HCT116 (cell line): ENCODE results near the gene CALCOCO1.

Experiments
- EGR1 ChIP-seq: IDR thresholded peaks from 2 replicates; pipeline ENCODE4 v1.6.1; 2012; ENCODE audit warnings: low read depth
- EZH2 ChIP-seq: fragments of 200-600 bp; sonication (generic); IDR thresholded peaks from 2 replicates; pipeline ENCODE4 v1.6.1; 2017; ENCODE audit warnings: antibody characterized with exemption, mixed run types
- EZH2phosphoT487 ChIP-seq: fragments of 200-600 bp; IDR thresholded peaks from 2 replicates; pipeline ENCODE4 v1.6.1; 2018; ENCODE audit warnings: antibody characterized with exemption, borderline replicate concordance
- JUND ChIP-seq: IDR thresholded peaks from 2 replicates; pipeline ENCODE4 v1.6.1; 2012
- POLR2A ChIP-seq: IDR thresholded peaks from 2 replicates; pipeline ENCODE4 v1.7.0; 2011; ENCODE audit warnings: borderline replicate concordance; ENCODE audit not compliant: insufficient read depth, insufficient read length; ENCODE audit errors: extremely low read depth
- POLR2AphosphoS5 ChIP-seq: IDR thresholded peaks from 2 replicates; pipeline ENCODE4 v1.6.1; 2011; ENCODE audit warnings: mild to moderate bottlenecking, low read depth, low read length, moderate library complexity
- RAD21 ChIP-seq: IDR thresholded peaks from 2 replicates; pipeline ENCODE4 v1.6.1; 2012; ENCODE audit warnings: low read depth, mild to moderate bottlenecking
- TF ChIP-seq, protein P1 (sequence below), 3 experiments: fragments of 200-600 bp in 1 of 3; sonication (generic) in 1 of 3; IDR thresholded peaks in 2 of 3; conservative IDR thresholded peaks in 1 of 3; 2 replicates each; pipeline ENCODE4 v1.5.1; 2012 to 2017; ENCODE audit warnings: low read depth in 2 of 3, low read length in 2 of 3, antibody characterized with exemption in 1 of 3, borderline replicate concordance in 1 of 3, control low read depth in 1 of 3, mild to moderate bottlenecking in 1 of 3, mixed read lengths in 1 of 3, mixed run types in 1 of 3, moderate library complexity in 1 of 3; ENCODE audit not compliant: insufficient read depth in 1 of 3
- TF ChIP-seq, protein P2 (sequence below): IDR thresholded peaks from 2 replicates; pipeline ENCODE4 v1.6.1; 2012; ENCODE audit warnings: low read depth

DNA sequence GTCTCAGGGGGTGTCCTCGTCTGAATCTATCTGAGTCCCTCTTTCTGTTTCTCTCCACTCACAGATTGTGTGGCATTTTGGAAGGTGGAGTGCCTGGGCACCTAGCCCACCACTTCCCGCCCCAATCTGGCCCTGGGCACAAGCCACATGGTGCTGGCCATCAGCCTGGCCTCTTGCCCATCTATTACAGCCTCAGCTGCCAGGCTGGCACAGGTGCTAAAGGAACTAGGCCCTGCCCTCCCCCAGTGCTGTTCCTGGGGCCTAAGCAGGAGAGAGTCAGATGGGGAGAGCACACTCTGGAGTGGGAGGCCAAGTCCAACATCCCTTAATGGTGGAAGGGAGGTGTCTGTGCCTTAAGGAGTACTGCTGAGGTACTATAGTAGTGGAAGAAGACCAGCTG, 8.3 kb upstream of the CALCOCO1 start:
- TF ChIP-seq, protein P1, sequence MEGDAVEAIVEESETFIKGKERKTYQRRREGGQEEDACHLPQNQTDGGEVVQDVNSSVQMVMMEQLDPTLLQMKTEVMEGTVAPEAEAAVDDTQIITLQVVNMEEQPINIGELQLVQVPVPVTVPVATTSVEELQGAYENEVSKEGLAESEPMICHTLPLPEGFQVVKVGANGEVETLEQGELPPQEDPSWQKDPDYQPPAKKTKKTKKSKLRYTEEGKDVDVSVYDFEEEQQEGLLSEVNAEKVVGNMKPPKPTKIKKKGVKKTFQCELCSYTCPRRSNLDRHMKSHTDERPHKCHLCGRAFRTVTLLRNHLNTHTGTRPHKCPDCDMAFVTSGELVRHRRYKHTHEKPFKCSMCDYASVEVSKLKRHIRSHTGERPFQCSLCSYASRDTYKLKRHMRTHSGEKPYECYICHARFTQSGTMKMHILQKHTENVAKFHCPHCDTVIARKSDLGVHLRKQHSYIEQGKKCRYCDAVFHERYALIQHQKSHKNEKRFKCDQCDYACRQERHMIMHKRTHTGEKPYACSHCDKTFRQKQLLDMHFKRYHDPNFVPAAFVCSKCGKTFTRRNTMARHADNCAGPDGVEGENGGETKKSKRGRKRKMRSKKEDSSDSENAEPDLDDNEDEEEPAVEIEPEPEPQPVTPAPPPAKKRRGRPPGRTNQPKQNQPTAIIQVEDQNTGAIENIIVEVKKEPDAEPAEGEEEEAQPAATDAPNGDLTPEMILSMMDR (IDR thresholded peaks at IDR 0.05 in 2 of 3, conservative IDR thresholded peaks at IDR 0.05 in 1 of 3; ENCODE audit: borderline replicate concordance in 1 of 3, insufficient read depth in 1 of 3, low read depth in 2 of 3, low read length in 2 of 3), result no peak
- no peak for TF ChIP-seq RAD21
- no peak for TF ChIP-seq EZH2phosphoT487
- TF ChIP-seq EGR1, result no peak
- no peak for TF ChIP-seq POLR2AphosphoS5
- no peak for TF ChIP-seq POLR2A
- TF ChIP-seq, protein P2, sequence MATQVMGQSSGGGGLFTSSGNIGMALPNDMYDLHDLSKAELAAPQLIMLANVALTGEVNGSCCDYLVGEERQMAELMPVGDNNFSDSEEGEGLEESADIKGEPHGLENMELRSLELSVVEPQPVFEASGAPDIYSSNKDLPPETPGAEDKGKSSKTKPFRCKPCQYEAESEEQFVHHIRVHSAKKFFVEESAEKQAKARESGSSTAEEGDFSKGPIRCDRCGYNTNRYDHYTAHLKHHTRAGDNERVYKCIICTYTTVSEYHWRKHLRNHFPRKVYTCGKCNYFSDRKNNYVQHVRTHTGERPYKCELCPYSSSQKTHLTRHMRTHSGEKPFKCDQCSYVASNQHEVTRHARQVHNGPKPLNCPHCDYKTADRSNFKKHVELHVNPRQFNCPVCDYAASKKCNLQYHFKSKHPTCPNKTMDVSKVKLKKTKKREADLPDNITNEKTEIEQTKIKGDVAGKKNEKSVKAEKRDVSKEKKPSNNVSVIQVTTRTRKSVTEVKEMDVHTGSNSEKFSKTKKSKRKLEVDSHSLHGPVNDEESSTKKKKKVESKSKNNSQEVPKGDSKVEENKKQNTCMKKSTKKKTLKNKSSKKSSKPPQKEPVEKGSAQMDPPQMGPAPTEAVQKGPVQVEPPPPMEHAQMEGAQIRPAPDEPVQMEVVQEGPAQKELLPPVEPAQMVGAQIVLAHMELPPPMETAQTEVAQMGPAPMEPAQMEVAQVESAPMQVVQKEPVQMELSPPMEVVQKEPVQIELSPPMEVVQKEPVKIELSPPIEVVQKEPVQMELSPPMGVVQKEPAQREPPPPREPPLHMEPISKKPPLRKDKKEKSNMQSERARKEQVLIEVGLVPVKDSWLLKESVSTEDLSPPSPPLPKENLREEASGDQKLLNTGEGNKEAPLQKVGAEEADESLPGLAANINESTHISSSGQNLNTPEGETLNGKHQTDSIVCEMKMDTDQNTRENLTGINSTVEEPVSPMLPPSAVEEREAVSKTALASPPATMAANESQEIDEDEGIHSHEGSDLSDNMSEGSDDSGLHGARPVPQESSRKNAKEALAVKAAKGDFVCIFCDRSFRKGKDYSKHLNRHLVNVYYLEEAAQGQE, result no peak
- TF ChIP-seq EZH2, result no peak
- no peak for TF ChIP-seq JUND
